ENCODE measurements around the gene CD82. TPM values are rescaled to one million over a fixed set of nuclear protein-coding genes. Genes with fewer than 3 reads are reported as not detected.

CD82 gene
- total and polyA plus RNA-seq, 2 experiments from 2014 or later: 4.8 to 6.0 TPM

DNA sequence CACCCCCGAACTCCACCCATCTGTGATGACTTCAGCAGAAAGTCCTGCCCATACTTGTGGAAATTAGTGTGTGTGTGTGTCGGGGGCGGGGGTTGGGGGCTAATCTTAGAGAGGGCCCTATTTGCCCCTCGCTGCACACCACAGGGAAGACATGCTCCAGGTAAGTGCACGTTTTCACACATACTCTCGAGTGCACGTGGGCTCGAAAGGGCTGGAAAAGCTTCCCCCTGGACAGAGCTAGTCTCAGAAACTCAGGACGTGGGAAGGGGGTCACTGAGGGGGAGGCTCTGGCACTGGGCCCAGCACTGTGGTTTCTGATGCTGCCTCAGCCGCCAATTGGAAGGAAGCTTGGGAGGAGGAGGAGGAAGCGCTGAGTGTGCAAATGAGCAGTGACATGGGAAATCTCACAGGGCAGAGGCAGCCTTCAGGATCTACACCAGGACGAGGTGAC is 40.7 kb upstream of the CD82 start:
- Histone ChIP-seq H3K27ac (no peak overlapping the region), H2AFZ (no peak overlapping the region), H3K4me1 (ENCODE audit: insufficient read depth) (no peaks in the 10 kb centered on the region), H3K4me2 (ENCODE audit: unreplicated experiment) (no peak overlapping the region), H4K20me1 (ENCODE audit: insufficient read depth) (no peaks in the 10 kb centered on the region), H3K9ac (no peak overlapping the region), H3K9me3 (ENCODE audit: low read depth) (no peaks in the 10 kb centered on the region), H3K27me3 (replicated peaks; ENCODE audit: insufficient read depth) (peaks cover 42% of the 10 kb centered on the region), H3K79me2 (ENCODE audit: insufficient read depth) (no peaks in the 10 kb centered on the region), H3F3A (ENCODE audit: insufficient read depth) (no peaks in the 10 kb centered on the region), H3K36me3 (ENCODE audit: low read depth) (no peaks in the 10 kb centered on the region), H3K4me3 (no peak overlapping the region), H3K9me2 (ENCODE audit: insufficient read depth) (no peaks in the 10 kb centered on the region)
- in situ Hi-C loops (cut with MboI): loop anchor here (10.0 kb wide), 1 partner anchor 240 kb away; no protein-coding TSS in a partner anchor
- TF ChIP-seq EZH2 (IDR thresholded peaks at IDR 0.05; ENCODE audit: insufficient read depth, poor library complexity, severe bottlenecking) (no peak), EZH2phosphoT487 (IDR thresholded peaks at IDR 0.05; ENCODE audit: insufficient read depth, low read depth) (no peak)
- no peak for DNase-seq
- 70% methylated on average over 12 of the region's 12 CpGs for WGBS, 2 experiments (ENCODE audit: low coverage in 1 of 2, low lambda C conversion rate in 2 of 2, missing lambda C conversion rate in 2 of 2)

DNA sequence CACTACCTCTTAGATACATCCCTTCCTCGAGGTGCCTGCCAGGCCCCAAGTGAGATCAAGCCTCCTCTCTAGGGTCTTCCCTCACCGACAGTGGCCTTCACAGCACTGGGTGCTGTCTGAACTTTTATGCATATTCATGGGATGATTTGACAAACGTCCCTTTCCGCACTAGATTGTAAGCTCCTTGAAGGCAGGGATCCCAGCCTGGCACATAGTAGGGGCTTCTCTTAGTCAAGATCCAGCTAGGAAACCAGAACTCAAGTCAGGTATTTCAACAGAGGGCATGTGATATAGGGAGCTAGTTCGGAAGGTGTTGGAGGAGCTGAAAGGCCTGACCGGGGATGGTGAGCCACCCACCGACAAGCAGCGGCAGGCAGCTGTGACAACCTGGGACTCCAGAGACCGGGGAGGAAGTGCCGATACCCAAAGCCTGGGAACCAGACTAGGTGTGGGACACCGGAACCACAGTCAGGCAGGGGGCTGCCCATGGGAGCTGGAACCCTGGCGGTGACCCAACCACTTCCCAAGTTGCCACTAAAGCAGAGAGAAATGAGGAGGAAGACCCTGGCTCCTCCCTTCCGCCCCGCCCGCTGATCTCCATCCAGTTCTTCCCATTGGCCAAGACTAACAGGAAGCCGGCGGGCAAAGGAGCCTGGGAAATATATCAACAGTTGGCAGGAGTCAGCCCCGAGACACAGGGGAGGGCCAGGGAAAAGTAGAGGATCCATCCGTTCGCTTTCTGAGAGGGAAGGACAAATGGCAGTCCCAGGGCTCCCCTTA is 39.8 kb upstream of the CD82 start:
- no peaks in the 10 kb centered on the region for H3K9me3 ChIP-seq (ENCODE audit: low read depth)
- no peaks in the 10 kb centered on the region for H3K79me2 ChIP-seq (ENCODE audit: insufficient read depth)
- 88 to 92% methylated on average over 20 of the region's 20 CpGs for WGBS, 2 experiments (ENCODE audit: low coverage in 1 of 2, low lambda C conversion rate in 2 of 2, missing lambda C conversion rate in 2 of 2)
- in situ Hi-C loops (cut with MboI): loop anchor here (10.0 kb wide), 1 partner anchor 241 kb away; no protein-coding TSS in a partner anchor
- H3K4me2 ChIP-seq (ENCODE audit: unreplicated experiment): no peak overlapping the region
- no peaks in the 10 kb centered on the region for H3K9me2 ChIP-seq (ENCODE audit: insufficient read depth)
- no peak overlapping the region for H3K4me3 ChIP-seq
- no peaks in the 10 kb centered on the region for H3F3A ChIP-seq (ENCODE audit: insufficient read depth)
- no peak for DNase-seq
- TF ChIP-seq EZH2 (IDR thresholded peaks at IDR 0.05; ENCODE audit: insufficient read depth, poor library complexity, severe bottlenecking): no peak
- no peak for TF ChIP-seq EZH2phosphoT487 (IDR thresholded peaks at IDR 0.05; ENCODE audit: insufficient read depth, low read depth)
- H3K4me1 ChIP-seq (ENCODE audit: insufficient read depth): no peaks in the 10 kb centered on the region
- H3K36me3 ChIP-seq (ENCODE audit: low read depth): no peaks in the 10 kb centered on the region
- H3K27me3 ChIP-seq (replicated peaks; ENCODE audit: insufficient read depth): peaks cover 43% of the 10 kb centered on the region
- no peak overlapping the region for H3K27ac ChIP-seq
- H2AFZ ChIP-seq: no peak overlapping the region
- no peak overlapping the region for H3K9ac ChIP-seq
- no peaks in the 10 kb centered on the region for H4K20me1 ChIP-seq (ENCODE audit: insufficient read depth)

DNA sequence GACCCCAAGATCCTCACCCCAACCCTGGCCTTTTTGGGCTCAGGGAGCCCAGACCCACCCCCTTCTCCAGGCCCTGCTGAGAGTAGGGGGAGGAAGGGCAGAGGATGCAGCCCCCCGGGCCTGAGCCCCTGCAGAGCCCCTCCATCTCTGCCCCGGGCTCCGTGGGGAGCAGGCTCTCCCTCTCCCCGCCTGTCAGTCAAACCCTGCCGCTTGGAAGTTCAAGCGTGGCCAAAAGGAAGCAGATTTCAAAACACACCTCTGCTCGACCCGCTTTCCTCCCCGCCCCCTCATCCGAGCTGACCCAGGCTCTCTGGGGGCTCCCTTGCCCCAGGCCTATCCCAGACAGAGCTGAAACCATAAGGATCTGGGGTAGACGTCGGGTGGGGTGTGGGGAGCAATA is 39.0 kb upstream of the CD82 start:
- no peaks in the 10 kb centered on the region for H3K36me3 ChIP-seq (ENCODE audit: low read depth)
- H3K27me3 ChIP-seq (replicated peaks; ENCODE audit: insufficient read depth): peaks cover 37% of the 10 kb centered on the region
- no peak overlapping the region for H2AFZ ChIP-seq
- H3K4me3 ChIP-seq: no peak overlapping the region
- no peak for TF ChIP-seq EZH2 (IDR thresholded peaks at IDR 0.05; ENCODE audit: insufficient read depth, poor library complexity, severe bottlenecking)
- no peak for TF ChIP-seq EZH2phosphoT487 (IDR thresholded peaks at IDR 0.05; ENCODE audit: insufficient read depth, low read depth)
- H3K4me1 ChIP-seq (ENCODE audit: insufficient read depth): no peaks in the 10 kb centered on the region
- WGBS, 2 experiments (ENCODE audit: low coverage in 1 of 2, low lambda C conversion rate in 2 of 2, missing lambda C conversion rate in 2 of 2): 61 to 72% methylated on average over 10 to 12 of the region's 12 CpGs
- no peaks in the 10 kb centered on the region for H3K79me2 ChIP-seq (ENCODE audit: insufficient read depth)
- H4K20me1 ChIP-seq (ENCODE audit: insufficient read depth): no peaks in the 10 kb centered on the region
- in situ Hi-C loops (cut with MboI): loop anchor here (10.0 kb wide), 1 partner anchor 242 kb away; no protein-coding TSS in a partner anchor
- H3K9me3 ChIP-seq (ENCODE audit: low read depth): no peaks in the 10 kb centered on the region
- no peak overlapping the region for H3K27ac ChIP-seq
- H3K9ac ChIP-seq: no peak overlapping the region
- no peak for DNase-seq
- no peaks in the 10 kb centered on the region for H3K9me2 ChIP-seq (ENCODE audit: insufficient read depth)
- H3K4me2 ChIP-seq (ENCODE audit: unreplicated experiment): no peak overlapping the region
- H3F3A ChIP-seq (ENCODE audit: insufficient read depth): no peaks in the 10 kb centered on the region

DNA sequence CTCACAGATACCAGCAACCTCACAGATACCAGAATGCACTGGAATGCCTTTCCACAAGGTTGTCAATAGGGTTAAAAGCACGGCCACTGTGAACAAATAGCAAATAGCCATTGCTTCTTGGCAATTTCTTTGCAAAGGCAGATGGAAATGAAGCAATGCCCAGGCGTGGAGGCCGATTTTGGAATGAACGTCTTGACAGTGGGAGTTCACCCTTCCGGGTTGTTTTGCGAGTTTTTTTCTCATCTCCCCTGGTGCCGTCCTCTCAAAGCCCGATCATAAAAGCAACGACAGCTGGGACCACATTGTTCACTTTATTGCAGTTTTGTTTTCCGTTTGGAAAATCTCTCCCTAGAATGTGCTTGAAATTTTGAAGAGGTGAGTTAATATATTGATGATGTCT is 38.0 kb upstream of the CD82 start:
- Histone ChIP-seq H4K20me1 (ENCODE audit: insufficient read depth) (no peaks in the 10 kb centered on the region), H3K27ac (no peak overlapping the region), H3K79me2 (ENCODE audit: insufficient read depth) (no peaks in the 10 kb centered on the region), H3K9me3 (ENCODE audit: low read depth) (no peaks in the 10 kb centered on the region), H3K9ac (no peak overlapping the region), H3K9me2 (ENCODE audit: insufficient read depth) (no peaks in the 10 kb centered on the region), H3K27me3 (replicated peaks; ENCODE audit: insufficient read depth) (peaks cover 35% of the 10 kb centered on the region), H3F3A (ENCODE audit: insufficient read depth) (no peaks in the 10 kb centered on the region), H3K4me1 (ENCODE audit: insufficient read depth) (no peaks in the 10 kb centered on the region), H3K36me3 (ENCODE audit: low read depth) (no peaks in the 10 kb centered on the region), H3K4me3 (no peak overlapping the region), H2AFZ (no peak overlapping the region), H3K4me2 (ENCODE audit: unreplicated experiment) (no peak overlapping the region)
- WGBS, 2 experiments (ENCODE audit: low coverage in 1 of 2, low lambda C conversion rate in 2 of 2, missing lambda C conversion rate in 2 of 2): 5 to 7% methylated on average over 10 of the region's 10 CpGs
- in situ Hi-C loops (cut with MboI): loop anchor here (10.0 kb wide), 1 partner anchor 243 kb away; no protein-coding TSS in a partner anchor
- TF ChIP-seq EZH2phosphoT487 (IDR thresholded peaks at IDR 0.05; ENCODE audit: insufficient read depth, low read depth) (no peak), EZH2 (IDR thresholded peaks at IDR 0.05; ENCODE audit: insufficient read depth, poor library complexity, severe bottlenecking) (no peak)
- peak; percentile 6 for DNase-seq

Data from GM23248 (cell line).